ENCODE data around the gene GATD1. TPM values are rescaled to one million over a fixed set of nuclear protein-coding genes. Genes with fewer than 3 reads are reported as not detected.

GATD1 gene
- total and polyA plus RNA-seq, 8 donors, result 9.9 to 68.1 (median 22.9) TPM

GRCh38 chr11:801097-801780 is 24.0 kb upstream of the GATD1 start:
- intact Hi-C loops (cut with DNase I; ENCODE audit: low total_unique reads), result no loop called here
- Histone ChIP-seq H3K27ac (no peak overlapping the region), H3K27me3 (no peaks in the 10 kb centered on the region), H3K36me3 (peaks cover 11 to 44% (median 39%) of the 10 kb centered on the region in 4 donors), H3K4me3 (no peak overlapping the region), H3K4me1 (peaks cover 33 to 52% (median 48%) of the 10 kb centered on the region in 4 donors), H3K9me3 (no peaks in the 10 kb centered on the region)
- no peak for DNase-seq
- 86 to 90% (median 88%) methylated on average over 8 to 20 of the region's 20 CpGs for WGBS, 5 donors
- TF ChIP-seq EP300 (IDR thresholded peaks at IDR 0.05) (no peak), POLR2A (IDR thresholded peaks at IDR 0.05) (no peak), CTCF (IDR thresholded peaks at IDR 0.05) (no peak), POLR2AphosphoS5 (IDR thresholded peaks at IDR 0.05) (no peak)

GRCh38 chr11:800473-800872 is 23.2 kb upstream of the GATD1 start:
- H3K9me3 ChIP-seq, result no peaks in the 10 kb centered on the region
- no peak overlapping the region for H3K4me3 ChIP-seq
- peaks cover 30 to 51% (median 49%) of the 10 kb centered on the region in 4 donors for H3K4me1 ChIP-seq
- H3K36me3 ChIP-seq, result peaks cover 11 to 44% (median 39%) of the 10 kb centered on the region in 4 donors
- intact Hi-C loops (cut with DNase I; ENCODE audit: low total_unique reads), result no loop called here
- no peak overlapping the region for H3K27ac ChIP-seq
- no peaks in the 10 kb centered on the region for H3K27me3 ChIP-seq
- DNase-seq, result no peak
- WGBS, 5 donors, result 90 to 96% (median 95%) methylated on average over 16 to 30 of the region's 30 CpGs
- TF ChIP-seq POLR2AphosphoS5 (IDR thresholded peaks at IDR 0.05), result no peak
- TF ChIP-seq POLR2A (IDR thresholded peaks at IDR 0.05), result no peak
- no peak for TF ChIP-seq EP300 (IDR thresholded peaks at IDR 0.05)
- no peak for TF ChIP-seq CTCF (IDR thresholded peaks at IDR 0.05)

- H3K27ac ChIP-seq, result no peak overlapping the region
- TF ChIP-seq CTCF (IDR thresholded peaks at IDR 0.05), result no peak
- TF ChIP-seq POLR2A (IDR thresholded peaks at IDR 0.05), result no peak
- TF ChIP-seq EP300 (IDR thresholded peaks at IDR 0.05), result no peak
- no peak for TF ChIP-seq POLR2AphosphoS5 (IDR thresholded peaks at IDR 0.05)
- H3K4me3 ChIP-seq, result no peak overlapping the region
- peaks cover 34 to 53% (median 49%) of the 10 kb centered on the region in 4 donors for H3K4me1 ChIP-seq
- H3K36me3 ChIP-seq, result peaks cover 11 to 45% (median 39%) of the 10 kb centered on the region in 4 donors
- DNase-seq, result no peak
- no peaks in the 10 kb centered on the region for H3K9me3 ChIP-seq
- H3K27me3 ChIP-seq, result no peaks in the 10 kb centered on the region
- intact Hi-C loops (cut with DNase I; ENCODE audit: low total_unique reads), result no loop called here
- 91 to 96% (median 94%) methylated on average over 14 to 32 of the region's 32 CpGs for WGBS, 5 donors
These were observed 22.5 kb upstream of the GATD1 start for GRCh38 chr11:799641-800316.

- 1 to 12% (median 5%) methylated on average over 12 to 68 of the region's 69 CpGs; no CpG with 5 or more reads in 1 of the 5 donors for WGBS, 5 donors
- Histone ChIP-seq H3K27ac (peak within 1 kb of the TSS; percentile 86 to 92 (median 90)), H3K9me3 (no peaks in the 10 kb centered on the region), H3K4me1 (peaks cover 34 to 51% (median 42%) of the 10 kb centered on the region in 4 donors), H3K27me3 (no peaks in the 10 kb centered on the region), H3K36me3 (peaks cover 17 to 59% (median 44%) of the 10 kb centered on the region in 4 donors), H3K4me3 (peak within 1 kb of the TSS; percentile 66 to 96 (median 77))
- intact Hi-C loops (cut with DNase I; ENCODE audit: low total_unique reads), result no loop called here
- peak; percentile 85 to 96 for DNase-seq
- TF ChIP-seq POLR2AphosphoS5 (IDR thresholded peaks at IDR 0.05) (peak in 1 of 3 donors; percentile 6), EP300 (IDR thresholded peaks at IDR 0.05) (no peak), CTCF (IDR thresholded peaks at IDR 0.05) (peak in 5 of 7 experiments; percentile 61 to 96 (median 90)), POLR2A (IDR thresholded peaks at IDR 0.05) (no peak)
These were observed 20.9 kb upstream of the GATD1 start, which contains the start of gene SLC25A22 for GRCh38 chr11:798093-798713. Gene SLC25A22, minus strand, starts transcription at chr11:798281. Its CDS starts 3,275 bp downstream, at chr11:795006.

Data from stomach (tissue), 9 donors.